Measurements from ENCODE around the gene DENND5A.

Gene DENND5A

DNA sequence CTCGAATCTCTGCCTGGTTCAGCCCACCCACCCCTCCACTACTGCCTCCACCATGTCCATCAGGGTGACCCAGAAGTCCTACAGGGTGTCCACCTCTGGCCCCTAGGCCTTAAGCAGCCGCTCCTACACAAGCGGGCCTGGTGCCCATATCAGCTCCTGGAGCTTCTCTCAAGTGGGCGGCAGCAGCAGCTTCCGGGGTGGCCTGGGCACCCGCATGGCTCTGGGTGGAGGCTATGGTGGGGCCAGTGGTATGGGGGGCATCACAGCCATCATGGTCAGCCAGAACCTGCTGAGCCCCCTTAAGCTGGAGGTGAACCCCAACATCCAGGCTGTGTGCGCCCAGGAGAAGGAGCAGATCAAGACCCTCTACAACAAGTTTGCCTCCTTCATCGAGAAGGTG lies 170.7 kb downstream of the DENND5A start:
- DNase-seq, result no peak

DNA sequence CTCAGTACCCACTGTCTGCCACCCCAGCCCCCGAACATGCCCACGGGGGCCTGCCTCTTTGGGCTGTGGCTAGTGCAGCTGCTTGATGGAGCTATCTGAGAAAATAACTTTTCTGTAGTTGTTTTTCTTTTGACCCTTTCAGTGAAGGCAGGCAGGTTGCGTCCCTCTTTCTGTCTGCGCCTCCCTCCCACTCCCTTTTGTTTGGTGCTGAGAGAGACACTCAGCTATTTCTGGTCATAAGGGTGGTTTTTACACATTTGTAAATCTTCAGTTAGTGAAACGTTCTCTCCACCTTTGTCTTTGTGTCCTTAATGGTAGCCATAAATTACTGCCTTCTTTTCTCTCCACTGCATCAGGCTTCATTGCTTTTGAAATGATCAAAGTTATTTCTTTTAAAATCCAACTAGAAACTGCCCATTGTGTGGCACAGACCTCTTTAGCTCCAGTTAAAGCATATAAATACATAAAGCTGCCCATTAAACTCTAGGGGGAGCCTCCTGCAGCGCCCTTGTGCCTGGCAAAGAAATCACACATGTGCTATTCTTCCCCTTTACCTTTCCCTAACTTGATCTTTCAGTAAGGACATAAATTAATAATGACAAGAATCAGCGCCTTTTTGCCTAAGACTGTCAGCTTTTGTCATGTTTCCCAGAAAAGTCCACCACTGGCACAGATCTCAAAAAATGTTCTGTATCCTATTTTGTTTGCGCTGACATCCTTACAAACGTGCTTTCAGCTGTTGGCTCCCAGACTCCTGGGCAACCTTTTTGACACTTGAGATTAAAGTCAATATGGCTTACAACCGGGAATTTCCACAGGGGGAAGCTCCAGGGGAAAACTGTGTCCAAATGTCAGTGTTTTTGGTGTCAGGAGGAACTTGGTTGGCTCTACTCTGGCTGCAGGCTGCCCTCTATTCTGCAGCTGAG lies 172.0 kb downstream of the DENND5A start:
- DNase-seq, result no peak

DNA sequence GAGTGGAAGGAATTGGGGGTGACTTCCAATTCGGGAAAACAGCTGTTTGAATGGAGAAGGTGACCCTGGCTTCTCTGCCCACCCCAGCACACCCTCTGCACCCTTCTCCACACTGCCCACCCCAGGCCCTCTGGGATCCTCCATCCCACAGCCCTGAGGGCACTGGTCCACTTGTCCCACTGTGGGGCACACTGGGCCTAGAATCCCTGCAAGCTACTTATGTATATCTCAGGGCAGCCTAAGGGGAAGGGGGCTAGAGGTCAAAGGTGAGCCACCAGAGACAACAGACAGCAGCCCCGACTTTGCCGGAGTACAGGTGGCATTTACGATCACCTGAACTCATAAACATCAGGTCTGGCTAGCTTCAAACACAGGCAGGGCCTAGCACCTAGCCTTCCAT lies 173.1 kb downstream of the DENND5A start:
- DNase-seq, result no peak

DNA sequence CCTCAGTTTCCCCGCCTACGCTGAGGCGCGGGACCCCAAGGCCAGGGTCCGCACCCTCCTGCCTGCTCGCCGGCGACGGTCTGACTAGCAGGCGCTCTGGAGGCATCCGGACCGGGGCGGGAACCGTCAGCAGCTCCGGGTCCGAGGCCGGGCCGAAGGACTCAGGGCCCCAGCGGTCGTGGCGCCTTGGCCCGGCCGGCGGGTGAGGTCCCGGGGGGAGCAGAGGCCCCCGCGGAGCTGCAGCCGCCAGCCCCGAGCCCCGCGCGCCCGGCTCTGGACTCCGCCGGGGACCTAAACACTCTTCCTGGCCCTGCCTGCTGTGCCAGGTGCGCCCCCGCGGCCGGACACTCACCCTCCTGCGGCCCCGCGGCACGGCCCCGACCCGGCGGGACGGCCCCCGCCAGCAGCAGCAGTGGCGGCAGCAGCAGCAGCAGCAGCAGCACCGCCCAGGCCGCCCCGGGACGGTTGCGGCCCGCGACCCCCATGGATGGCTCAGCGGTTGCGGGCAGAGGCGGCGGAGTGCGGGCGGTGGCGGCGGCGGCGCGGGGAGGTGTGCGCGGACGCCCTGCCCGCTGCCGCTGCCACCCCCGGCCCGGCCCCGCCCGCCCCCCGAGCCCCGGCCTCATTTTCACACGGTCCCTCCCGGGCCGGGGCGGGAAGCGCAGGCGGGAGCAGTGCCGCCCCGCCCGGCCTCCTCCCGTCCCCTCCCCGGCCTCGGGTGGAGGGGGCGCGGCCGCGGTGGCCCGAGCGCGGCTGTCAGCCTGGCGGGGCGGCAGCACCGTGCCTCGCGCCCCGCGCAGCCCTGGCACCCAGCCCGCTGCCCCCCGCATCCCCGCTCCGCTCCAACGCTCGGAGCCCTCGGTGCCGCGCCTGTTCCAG lies 173.9 kb downstream of the DENND5A start, which contains the start of gene SCUBE2:
Gene SCUBE2 (minus strand): TSS at position 556 of the 879 bp plus-strand sequence. CDS start 71 bp downstream, at position 485.
- DNase-seq, result no peak

DNA sequence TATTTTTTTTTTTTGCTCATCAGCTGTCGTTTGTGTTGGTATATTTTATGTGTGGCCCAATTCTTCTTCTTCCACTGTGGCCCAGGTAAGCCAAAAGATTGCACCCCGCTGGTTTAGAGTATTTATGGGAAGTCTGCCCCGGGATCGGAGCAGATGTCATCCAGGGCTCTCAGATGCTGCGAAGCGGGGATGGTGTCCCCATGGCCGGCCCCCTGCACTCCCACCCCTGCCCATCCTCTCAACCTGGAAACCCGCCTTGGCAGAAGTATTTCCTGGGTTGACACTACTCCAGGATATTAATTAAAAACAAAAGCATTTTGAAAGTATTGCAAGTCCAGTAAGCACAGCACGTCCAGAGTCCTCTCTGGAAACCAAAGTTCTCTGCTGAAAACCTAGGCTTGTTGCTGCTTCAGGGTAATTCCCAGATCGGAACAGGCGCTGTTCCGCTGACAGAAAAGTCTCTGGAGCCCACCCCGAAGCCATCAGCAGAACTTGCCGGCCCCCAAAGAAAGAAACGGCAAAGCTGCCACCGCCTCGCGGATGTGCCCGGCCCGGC lies 174.6 kb downstream of the DENND5A start:
- no peak for DNase-seq

DNA sequence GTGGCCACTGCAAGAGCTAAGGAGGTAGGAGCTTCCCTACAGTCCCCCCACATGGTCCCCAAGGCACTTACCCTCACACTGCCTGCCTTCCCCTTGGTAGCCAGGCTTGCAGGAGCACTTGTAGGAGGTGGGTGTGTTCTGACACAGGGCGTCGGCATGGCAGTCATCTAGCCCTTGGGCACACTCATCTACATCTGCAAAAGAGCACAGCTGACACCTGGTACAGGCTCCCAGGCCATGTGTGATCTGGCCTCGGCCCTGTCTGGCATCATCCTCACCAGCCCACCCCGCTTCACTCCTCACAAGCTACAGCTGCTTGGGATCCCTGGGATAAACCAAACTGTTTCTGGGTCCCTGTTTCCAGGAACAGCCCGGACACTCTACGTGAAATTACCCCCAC lies 175.5 kb downstream of the DENND5A start:
- no peak for DNase-seq

DNA sequence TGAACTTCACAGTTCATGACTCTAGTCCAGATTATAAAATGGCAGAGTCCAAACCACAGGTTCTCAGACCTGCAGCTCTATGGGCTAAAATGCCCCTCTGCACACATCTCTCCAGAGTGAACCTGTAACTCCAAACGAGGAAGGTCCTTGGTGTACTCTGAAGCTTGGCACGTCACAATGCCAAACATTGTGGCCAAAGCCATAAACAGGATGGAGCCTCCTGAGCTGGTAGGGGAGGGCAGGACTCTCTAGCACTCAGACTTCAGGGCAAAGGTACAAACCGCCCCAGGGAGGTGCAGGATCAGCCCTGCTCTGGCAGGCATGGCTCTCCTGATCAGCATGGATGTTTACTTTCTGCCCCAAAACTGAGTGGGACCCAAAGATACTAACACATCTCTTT lies 176.1 kb downstream of the DENND5A start:
- DNase-seq, result no peak

All from activated effector memory CD4-positive, alpha-beta T cell treated with anti-CD3 and anti-CD28 coated beads, Interleukin-2, amount 50 U/mL, for 16 hours (primary cell).